Glutamatergic neuron (in vitro differentiated cells): ENCODE data around the gene ZNF597. TPM values are rescaled to one million over a fixed set of nuclear protein-coding genes. Genes with fewer than 3 reads are reported as not detected.

Source experiments
- DNase-seq: peaks from one replicate; pipeline ENCODE4 v3.0.0; 2022
- H3K27ac Mint-ChIP-seq: one replicate; pipeline ENCODE4 v1.8.0; 2020; ENCODE audit warnings: mild to moderate bottlenecking, mixed read lengths, inconsistent platforms; ENCODE audit not compliant: unreplicated experiment
- H3K27me3 Mint-ChIP-seq: one replicate; pipeline ENCODE4 v1.8.0; 2020; ENCODE audit warnings: mild to moderate bottlenecking, moderate library complexity, mixed read lengths, inconsistent platforms; ENCODE audit not compliant: unreplicated experiment
- H3K36me3 Mint-ChIP-seq: one replicate; pipeline ENCODE4 v1.8.0; 2020; ENCODE audit warnings: mild to moderate bottlenecking, mixed read lengths, inconsistent platforms; ENCODE audit not compliant: unreplicated experiment
- H3K4me1 Mint-ChIP-seq: one replicate; pipeline ENCODE4 v1.8.0; 2020; ENCODE audit warnings: mild to moderate bottlenecking, low read depth, mixed read lengths, inconsistent platforms; ENCODE audit not compliant: unreplicated experiment
- H3K4me3 Mint-ChIP-seq: one replicate; pipeline ENCODE4 v1.8.0; 2020; ENCODE audit warnings: mild to moderate bottlenecking, mixed read lengths, inconsistent platforms; ENCODE audit not compliant: unreplicated experiment
- H3K9me3 Mint-ChIP-seq: one replicate; pipeline ENCODE4 v1.8.0; 2020; ENCODE audit warnings: mild to moderate bottlenecking, moderate library complexity, mixed read lengths, inconsistent platforms; ENCODE audit not compliant: unreplicated experiment
- CTCF ChIP-seq: fragments of 200-600 bp; sonication (generic); IDR thresholded peaks from one replicate; pipeline ENCODE4 v1.5.0; 2021; ENCODE audit not compliant: partially characterized antibody, unreplicated experiment
- total RNA-seq: library from RNA; stranded (reverse); fragmentation: NEBNext Ultra II Directional; extraction: Animal tissue kit (Norgen Biotek cat#: 25700); gene quantifications from one replicate; pipeline ENCODE4 v1.2.1, GENCODE V29; 2021; ENCODE audit not compliant: unreplicated experiment

The ZNF597 gene
- total RNA-seq, 1 donor from 2014 or later: 1.9 TPM

- peak; percentile 66 for DNase-seq
- no peaks in the 10 kb centered on the region for H3K36me3 Mint-ChIP-seq
- H3K27me3 Mint-ChIP-seq: peaks cover 20% of the 10 kb centered on the region
- H3K4me1 Mint-ChIP-seq: peaks cover 43% of the 10 kb centered on the region
- TF ChIP-seq CTCF: no peak
- peak overlapping the region; percentile 52 for H3K4me3 Mint-ChIP-seq
- peaks cover 15% of the 10 kb centered on the region for H3K9me3 Mint-ChIP-seq
- H3K27ac Mint-ChIP-seq: peak overlapping the region; percentile 91
Measured at GRCh38 chr16:3484318-3485096, 41.2 kb upstream of the ZNF597 start.

- peaks cover 44% of the 10 kb centered on the region for H3K4me1 Mint-ChIP-seq
- no peak for DNase-seq
- H3K36me3 Mint-ChIP-seq: no peaks in the 10 kb centered on the region
- H3K4me3 Mint-ChIP-seq: no peak overlapping the region
- H3K27me3 Mint-ChIP-seq: peaks cover 17% of the 10 kb centered on the region
- H3K27ac Mint-ChIP-seq: peak overlapping the region; percentile 52
- no peak for TF ChIP-seq CTCF
- peaks cover 11% of the 10 kb centered on the region for H3K9me3 Mint-ChIP-seq
Measured at GRCh38 chr16:3482659-3483241, 39.4 kb upstream of the ZNF597 start.

- H3K9me3 Mint-ChIP-seq: peaks cover 9% of the 10 kb centered on the region
- no peaks in the 10 kb centered on the region for H3K36me3 Mint-ChIP-seq
- no peak for TF ChIP-seq CTCF
- no peak overlapping the region for H3K4me3 Mint-ChIP-seq
- peaks cover 42% of the 10 kb centered on the region for H3K4me1 Mint-ChIP-seq
- DNase-seq: no peak
- no peak overlapping the region for H3K27ac Mint-ChIP-seq
- peaks cover 14% of the 10 kb centered on the region for H3K27me3 Mint-ChIP-seq
Measured at GRCh38 chr16:3481696-3482658, 38.7 kb upstream of the ZNF597 start.

GRCh38 chr16:3480901-3481695 lies 37.8 kb upstream of the ZNF597 start:
- Mint-ChIP-seq H3K27ac (no peak overlapping the region), H3K9me3 (peaks cover 9% of the 10 kb centered on the region), H3K4me1 (peaks cover 38% of the 10 kb centered on the region), H3K36me3 (no peaks in the 10 kb centered on the region), H3K4me3 (no peak overlapping the region), H3K27me3 (peaks cover 12% of the 10 kb centered on the region)
- no peak for DNase-seq
- no peak for TF ChIP-seq CTCF
